GM18867 (cell line): ENCODE data around the gene ITIH1.

Experiments
- ATAC-seq: cut with Tn5 transposase; IDR thresholded peaks from one replicate; pipeline ENCODE4 v1.9.1; 2021; ENCODE audit warnings: mild to moderate bottlenecking, moderate library complexity; ENCODE audit not compliant: unreplicated experiment

The ITIH1 gene

GRCh38 chr3:52790337-52790736, 12.9 kb downstream of the ITIH1 start:
- no peak for ATAC-seq

GRCh38 chr3:52790741-52791140, 13.3 kb downstream of the ITIH1 start:
- ATAC-seq: no peak

- no peak for ATAC-seq
Measured at GRCh38 chr3:52791366-52791765, 14.0 kb downstream of the ITIH1 start.

GRCh38 chr3:52791928-52792327, 14.5 kb downstream of the ITIH1 start:
- no peak for ATAC-seq

GRCh38 chr3:52792413-52792812, 15.0 kb downstream of the ITIH1 start:
- ATAC-seq: no peak

GRCh38 chr3:52792961-52793695, 15.7 kb downstream of the ITIH1 start:
- ATAC-seq: no peak

- no peak for ATAC-seq
Measured at GRCh38 chr3:52793702-52794611, 16.6 kb downstream of the ITIH1 start.

GRCh38 chr3:52794612-52795099, 17.3 kb downstream of the ITIH1 start, which contains the start of gene ITIH3:
TSS of gene ITIH3 (plus strand) at chr3:52794796. CDS start at chr3:52794804, 8 bp downstream.
- no peak for ATAC-seq

- no peak for ATAC-seq
Measured at GRCh38 chr3:52795298-52795900, 18.0 kb downstream of the ITIH1 start.

- no peak for ATAC-seq
Measured at GRCh38 chr3:52796411-52796810, 19.0 kb downstream of the ITIH1 start.

GRCh38 chr3:52798376-52798977, 21.1 kb downstream of the ITIH1 start:
- no peak for ATAC-seq

- no peak for ATAC-seq
Measured at GRCh38 chr3:52798978-52799476, 21.6 kb downstream of the ITIH1 start.

GRCh38 chr3:52800079-52800478, 22.7 kb downstream of the ITIH1 start:
- ATAC-seq: no peak

GRCh38 chr3:52801839-52802238, 24.4 kb downstream of the ITIH1 start:
- no peak for ATAC-seq

- no peak for ATAC-seq
Measured at GRCh38 chr3:52805270-52806039, 28.1 kb downstream of the ITIH1 start.

- ATAC-seq: no peak
Measured at GRCh38 chr3:52809149-52809548, 31.8 kb downstream of the ITIH1 start.

- no peak for ATAC-seq
Measured at GRCh38 chr3:52809662-52810377, 32.4 kb downstream of the ITIH1 start.

GRCh38 chr3:52810923-52811322, 33.5 kb downstream of the ITIH1 start:
- ATAC-seq: no peak

- ATAC-seq: no peak
Measured at GRCh38 chr3:52811452-52812011, 34.1 kb downstream of the ITIH1 start.
